ENCODE measurements around the gene CLDN9.
"Not testable (repeated sequence)": the region's sequence is repeated elsewhere in the genome, so short reads cannot be mapped to it uniquely, and the experiment has no call there.

The CLDN9 gene

DNA sequence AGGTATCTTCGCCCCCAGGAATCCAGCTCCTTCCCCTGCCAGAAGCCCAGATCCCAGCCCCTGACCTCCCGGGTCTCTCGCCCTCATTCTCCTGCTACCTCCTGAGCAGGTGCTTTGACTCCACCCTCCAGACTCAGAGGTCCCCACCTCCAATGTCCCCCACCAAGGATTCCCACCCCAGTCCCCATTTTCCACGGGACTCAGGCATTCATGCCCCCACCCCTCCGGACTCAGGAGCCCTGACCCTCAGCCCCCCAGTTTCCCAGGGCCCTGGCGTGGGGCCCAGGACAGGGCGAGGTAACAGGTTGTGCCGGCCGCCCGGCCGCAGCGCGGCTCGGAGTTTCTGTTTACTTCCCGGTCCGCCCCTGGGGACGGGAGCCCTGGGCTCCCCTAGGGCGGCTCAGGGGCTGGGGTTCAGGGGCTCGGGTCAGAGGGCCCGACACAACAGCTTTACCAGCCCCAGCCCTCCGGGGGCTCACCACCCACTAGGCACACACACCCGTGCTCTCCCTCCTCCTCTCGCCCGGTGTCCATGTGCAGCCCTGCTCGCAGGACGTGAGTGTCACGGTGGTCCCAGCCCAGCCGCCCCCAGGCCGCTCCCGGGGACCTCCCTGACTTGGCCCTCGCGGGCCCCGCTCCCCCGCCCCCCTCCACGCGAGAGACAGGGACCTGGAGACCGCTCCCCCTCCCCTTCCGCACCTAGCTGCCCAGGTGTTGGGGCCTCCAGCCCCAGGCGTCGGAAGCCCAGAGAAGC is 23.4 kb downstream of the CLDN9 start:
- no peak for FAIRE-seq

DNA sequence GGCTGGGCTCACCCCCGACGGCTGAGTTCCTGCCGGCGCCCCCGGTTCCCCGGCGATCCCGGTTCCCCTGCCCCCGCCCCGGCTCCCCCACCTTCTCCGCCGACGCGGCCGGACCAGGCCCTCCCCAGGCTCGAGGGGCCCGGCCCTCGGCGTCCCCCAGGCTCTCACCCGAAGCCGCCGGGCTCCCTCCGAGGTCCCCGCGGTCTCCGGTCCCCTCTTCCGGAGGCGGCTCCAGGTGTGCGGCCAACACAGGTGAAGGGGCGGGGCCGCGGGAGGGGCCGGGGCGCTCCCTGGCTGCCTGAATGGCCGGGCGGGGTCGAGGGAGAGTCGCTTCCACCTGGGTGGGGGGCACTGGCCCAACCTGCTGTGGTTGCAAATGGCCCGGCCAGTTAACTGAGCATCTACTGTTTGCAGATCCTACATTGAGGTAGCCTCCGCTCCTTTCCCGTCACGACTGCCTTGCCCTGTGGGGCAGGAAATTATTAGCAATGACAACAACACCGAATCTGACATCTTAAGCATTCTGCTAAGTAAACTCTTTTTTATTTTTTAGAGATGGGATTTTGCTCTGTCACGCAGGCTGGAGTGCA is 24.1 kb downstream of the CLDN9 start, which contains the start of gene BICDL2:
TSS of gene BICDL2 (minus strand) at position 219 of the 590 bp plus-strand sequence. CDS start 1,448 bp downstream, outside the sequence.
- no peak for FAIRE-seq

DNA sequence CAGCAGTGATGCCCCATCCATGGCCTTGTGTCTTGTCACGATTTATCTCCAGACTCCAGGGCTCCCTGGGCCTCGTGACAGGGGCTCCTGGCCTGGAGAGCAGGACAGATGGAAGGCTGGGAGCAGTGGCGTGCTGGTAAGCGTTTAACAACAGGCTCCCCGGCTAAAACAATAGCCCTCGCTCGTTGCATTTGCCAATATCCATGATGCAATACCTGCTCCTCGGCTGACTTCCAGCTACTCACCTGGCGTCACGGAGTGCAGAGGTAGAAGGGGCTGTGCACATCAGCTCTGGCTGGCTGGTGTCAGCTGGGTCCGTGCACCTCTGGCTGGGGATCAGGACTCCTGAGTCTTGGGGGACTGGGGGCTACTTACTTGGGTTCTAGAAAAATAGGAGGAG is 25.5 kb downstream of the CLDN9 start:
- FAIRE-seq = no peak

DNA sequence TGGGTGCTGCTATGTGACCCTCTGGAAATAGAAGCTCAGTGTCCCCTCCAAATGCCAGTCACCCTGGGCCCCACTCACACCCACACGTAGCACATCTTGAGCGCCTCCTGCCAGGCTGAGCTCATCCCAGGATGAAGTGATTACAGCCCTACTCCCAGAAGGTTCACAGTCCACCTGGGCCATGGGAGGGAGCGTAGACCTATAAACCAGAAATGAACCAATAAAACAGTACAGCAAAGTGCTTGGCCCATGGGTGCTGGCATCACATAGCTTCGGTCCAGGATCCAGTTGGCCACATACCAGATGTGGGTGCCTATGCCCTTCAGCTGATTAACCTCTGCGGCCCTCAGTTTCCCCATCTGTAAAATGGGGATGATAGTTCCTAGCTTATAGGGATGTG is 26.2 kb downstream of the CLDN9 start:
- no peak for FAIRE-seq

DNA sequence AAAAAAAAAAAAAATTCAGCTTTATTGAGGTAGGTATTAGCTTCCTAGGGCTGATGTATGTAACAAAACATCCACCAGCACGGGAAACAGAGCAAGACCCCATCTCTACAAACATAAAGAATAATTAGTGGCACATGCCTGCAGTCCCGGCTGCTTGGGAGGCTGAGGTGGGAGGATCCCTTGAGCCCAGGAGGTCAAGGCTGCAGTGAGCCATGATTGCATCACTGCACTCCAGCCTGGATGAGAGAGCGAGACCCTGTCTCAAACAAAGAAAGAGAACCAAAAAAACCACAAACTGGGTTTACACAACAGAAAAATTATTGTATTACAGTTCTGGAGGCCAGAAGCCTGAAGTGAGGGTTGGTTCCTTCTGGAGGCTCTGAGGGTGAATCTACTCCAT is 29.7 kb downstream of the CLDN9 start:
- no peak for FAIRE-seq

DNA sequence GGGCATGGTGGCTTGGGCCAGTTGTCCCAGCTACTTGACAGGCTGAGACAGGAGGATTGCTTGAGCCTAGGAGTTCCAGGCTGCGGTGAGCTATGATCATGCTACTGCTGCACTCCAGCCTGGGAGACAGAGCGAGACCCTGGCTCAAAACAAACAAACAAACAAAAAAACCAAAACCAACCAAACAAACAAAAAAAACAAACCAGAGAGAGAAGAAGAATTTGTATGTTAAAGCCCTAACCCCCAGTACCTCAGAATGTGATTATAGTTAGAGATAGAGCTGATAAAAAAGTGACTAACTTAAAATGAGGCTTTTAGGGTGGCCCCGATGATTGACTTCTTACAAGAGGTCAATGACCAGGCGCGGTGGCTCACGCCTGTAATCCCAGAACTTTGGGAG is 32.0 kb downstream of the CLDN9 start:
- FAIRE-seq = no peak

DNA sequence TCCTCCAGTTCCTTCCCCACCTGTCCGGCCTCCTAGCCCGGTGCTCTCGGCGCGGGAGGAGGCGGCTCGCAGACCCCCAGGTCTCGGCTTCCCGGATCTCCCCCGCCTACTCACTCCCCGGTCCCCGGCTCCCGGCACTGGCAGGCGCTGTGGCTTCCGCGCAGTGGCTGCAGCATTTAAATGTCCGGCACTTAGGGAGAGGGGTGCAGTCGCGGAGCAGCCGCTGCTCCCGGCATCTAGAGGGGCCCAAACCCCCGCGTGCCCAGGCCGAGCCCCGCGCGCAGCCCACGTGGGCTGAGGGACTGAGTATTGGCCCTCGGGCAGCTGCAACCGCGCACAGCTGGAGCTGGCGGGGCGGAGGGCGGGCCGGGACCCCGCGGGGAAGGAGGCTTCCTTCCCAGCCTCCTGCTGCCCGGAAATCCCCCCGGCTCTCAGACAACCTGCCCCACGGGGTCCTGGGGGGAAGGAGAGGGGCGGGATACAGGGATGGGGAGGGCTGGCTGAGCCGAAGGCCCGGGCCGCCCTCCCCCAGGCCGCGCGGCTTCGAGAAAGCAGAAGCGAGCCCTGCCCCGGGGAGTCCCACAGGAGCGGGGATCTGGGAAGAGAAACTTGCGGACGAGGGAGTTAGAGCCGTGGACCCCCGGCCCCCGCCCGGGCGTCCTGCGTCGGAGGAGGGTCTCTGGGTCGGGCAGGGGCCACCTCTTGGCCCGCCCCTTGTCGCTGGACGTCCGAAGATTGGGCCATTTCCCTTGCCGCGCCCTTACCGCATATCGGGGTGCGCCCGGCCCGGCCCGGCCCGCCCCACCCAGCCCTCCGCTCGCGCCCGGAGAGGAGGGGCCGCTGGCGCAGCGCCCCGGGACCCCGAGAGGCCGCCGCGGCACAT is 33.3 kb downstream of the CLDN9 start, which contains the start of gene MMP25:
TSS of gene MMP25 (plus strand) at position 804 of the 883 bp plus-strand sequence. CDS start 357 bp downstream, outside the sequence.
- no peak for FAIRE-seq

DNA sequence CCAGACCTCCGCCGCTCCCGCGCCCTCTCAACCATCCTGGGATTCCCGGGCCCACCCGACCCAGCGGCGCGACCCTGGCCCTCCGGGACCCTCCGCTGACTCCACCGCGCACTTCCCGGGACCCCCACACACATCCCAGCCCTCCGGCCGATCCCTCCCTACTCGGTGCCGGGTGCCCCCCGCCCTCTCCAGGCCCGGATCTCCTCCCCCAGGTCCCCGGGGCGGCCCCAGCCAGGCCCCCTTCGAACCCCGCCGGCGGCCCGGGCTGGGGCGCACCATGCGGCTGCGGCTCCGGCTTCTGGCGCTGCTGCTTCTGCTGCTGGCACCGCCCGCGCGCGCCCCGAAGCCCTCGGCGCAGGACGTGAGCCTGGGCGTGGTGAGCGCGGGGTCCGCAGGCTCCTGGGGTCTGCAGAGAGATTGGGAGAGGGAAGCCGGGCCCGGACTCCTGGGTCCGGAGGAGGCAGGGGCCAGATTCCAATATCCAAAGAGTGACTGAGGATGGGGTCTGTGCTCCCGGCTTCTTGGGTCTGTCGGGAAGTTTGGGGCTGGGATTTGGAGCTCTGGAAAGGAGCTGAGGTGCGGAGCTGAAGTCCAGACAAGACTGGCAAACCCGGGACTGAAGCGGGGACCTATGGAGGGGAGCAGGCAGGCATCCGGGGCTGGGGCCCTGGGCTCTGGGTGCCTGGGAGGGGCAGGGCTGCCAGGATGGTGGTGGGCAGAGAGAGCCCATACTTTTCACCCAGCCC is 34.1 kb downstream of the CLDN9 start:
- no peak for FAIRE-seq

DNA sequence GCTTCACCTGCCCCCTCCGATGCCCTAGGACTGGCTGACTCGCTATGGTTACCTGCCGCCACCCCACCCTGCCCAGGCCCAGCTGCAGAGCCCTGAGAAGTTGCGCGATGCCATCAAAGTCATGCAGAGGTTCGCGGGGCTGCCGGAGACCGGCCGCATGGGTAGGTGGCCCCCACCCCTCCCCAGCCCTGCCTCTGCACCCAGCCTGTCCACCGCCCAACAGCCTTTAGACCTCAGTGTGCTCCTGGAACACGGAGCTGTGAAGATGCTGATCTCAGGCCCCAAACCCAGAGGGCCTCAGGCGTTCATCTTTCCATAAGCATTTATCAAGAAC is 34.6 kb downstream of the CLDN9 start:
- FAIRE-seq = no peak

DNA sequence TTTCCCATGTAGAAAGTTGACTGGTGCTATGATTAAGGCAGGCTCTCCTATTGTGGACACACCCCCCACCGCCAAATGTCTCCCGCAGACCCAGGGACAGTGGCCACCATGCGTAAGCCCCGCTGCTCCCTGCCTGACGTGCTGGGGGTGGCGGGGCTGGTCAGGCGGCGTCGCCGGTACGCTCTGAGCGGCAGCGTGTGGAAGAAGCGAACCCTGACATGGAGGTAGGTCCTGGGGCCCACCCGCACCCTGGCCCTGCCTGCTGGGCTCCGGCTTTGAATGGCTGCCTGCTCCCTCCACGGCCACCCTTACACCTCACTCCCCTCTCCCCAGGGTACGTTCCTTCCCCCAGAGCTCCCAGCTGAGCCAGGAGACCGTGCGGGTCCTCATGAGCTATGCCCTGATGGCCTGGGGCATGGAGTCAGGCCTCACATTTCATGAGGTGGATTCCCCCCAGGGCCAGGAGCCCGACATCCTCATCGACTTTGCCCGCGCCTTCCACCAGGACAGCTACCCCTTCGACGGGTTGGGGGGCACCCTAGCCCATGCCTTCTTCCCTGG is 37.3 kb downstream of the CLDN9 start:
- FAIRE-seq = no peak

DNA sequence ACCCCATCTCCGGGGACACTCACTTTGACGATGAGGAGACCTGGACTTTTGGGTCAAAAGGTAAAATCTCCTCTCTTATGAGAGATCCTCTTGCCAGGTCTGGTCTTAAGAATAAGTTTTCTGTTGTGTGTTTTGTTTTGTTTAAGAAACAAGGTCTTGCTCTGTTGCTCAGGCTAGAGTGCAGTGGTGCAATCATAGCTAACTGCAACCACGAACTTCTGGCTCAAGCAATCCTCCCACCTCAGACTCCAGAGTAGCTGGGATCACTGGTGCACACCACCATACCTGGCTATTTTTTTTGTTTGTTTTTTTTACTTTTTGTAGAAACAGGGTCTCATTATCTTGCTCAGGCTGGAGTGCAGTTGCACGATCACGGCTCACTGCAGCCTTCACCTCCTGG is 37.8 kb downstream of the CLDN9 start:
- no peak for FAIRE-seq

DNA sequence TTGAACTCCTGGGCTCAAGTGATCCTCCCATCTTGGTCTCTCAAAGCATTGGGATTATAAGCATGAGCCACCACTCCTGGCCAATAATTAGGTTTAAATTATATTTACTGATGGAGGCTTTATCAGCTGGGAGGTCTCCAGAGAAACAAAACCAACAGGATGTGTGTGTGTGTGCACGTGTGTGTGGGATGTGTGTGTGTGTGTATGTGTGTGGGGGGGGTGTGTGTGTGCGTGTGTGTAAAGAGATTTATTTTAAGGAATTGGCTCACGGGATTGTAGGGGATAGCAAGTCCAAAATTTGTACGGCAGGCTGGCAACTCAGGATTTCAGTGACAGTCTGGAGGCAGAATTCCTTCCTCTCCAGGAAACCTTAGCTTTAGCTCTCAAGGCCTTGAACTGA is 38.3 kb downstream of the CLDN9 start:
- no peak for FAIRE-seq

DNA sequence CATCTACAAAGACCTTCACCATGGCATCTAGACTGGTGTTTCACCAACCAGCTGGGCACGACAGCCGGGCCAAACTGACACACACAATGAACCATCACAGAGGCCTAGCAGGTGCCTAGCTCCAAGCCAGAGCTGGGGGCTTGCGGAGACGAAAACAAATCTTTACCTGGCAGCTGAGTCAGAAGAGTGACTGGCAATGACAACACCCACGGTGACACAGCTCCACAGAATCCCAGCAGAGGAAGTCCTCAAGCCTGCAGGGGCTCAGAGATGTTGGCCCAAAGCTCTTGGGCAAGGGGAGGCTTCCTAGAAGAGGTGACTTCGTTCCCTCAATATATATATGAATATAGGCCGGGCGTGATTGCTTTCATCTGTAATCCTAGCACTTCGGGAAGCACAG is 38.8 kb downstream of the CLDN9 start:
- FAIRE-seq = no peak

DNA sequence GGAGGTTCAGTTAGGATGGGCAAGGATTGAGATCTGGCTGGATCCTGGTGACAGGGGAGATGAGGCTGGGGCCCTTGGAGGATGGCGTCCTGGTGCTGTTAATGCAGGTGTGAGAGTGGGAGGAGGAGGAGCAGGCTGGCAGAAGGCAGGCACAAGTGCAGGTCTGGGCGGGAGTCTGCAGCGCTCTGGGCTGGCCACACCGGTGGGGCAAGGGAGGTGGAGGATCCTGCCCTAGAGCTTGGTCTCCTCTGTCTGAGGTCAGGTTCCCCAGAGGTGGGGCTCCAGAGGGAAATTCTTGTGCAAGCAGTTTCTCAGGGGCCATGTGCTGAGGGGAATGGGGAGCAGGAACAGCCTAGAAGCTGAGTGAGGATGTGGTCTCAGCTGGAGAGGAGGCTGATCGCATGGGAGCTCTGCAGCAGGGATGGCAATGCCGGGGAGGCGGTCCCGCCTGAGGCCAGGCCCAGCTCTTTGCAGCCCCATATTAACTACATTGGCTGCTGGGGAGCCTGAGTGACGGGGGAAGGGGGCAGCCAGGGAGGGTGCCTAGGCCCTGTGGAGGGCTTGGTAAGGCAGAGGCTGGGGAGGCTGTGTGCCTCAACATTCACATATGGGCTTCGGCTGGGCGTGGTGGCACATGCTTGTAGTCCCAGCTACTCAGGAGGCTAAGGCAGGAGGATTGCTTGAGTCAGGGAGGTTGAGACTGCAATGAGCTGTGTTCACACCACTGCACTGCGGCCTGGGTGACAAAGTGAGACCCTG is 40.0 kb downstream of the CLDN9 start:
- FAIRE-seq = not testable (repeated sequence)

DNA sequence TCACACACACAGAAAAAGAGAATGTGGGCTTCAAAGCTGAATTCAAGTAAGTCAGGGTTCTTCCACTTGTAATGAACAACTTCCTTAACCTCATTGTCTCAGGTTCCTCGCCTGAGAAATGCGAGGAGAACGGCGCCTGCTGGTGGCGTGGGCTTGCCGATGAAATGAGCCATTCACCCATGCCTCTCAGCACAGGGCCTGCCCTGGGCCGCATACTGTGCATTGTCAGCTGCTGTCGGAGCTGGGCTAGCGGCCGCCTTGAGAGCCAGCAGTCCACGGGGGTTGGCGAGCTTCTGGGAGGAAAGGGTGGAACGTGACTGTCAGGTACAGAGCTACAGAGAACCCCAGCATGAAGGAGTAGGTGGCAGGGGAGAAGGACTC is 40.6 kb downstream of the CLDN9 start:
- FAIRE-seq = not testable (repeated sequence)

DNA sequence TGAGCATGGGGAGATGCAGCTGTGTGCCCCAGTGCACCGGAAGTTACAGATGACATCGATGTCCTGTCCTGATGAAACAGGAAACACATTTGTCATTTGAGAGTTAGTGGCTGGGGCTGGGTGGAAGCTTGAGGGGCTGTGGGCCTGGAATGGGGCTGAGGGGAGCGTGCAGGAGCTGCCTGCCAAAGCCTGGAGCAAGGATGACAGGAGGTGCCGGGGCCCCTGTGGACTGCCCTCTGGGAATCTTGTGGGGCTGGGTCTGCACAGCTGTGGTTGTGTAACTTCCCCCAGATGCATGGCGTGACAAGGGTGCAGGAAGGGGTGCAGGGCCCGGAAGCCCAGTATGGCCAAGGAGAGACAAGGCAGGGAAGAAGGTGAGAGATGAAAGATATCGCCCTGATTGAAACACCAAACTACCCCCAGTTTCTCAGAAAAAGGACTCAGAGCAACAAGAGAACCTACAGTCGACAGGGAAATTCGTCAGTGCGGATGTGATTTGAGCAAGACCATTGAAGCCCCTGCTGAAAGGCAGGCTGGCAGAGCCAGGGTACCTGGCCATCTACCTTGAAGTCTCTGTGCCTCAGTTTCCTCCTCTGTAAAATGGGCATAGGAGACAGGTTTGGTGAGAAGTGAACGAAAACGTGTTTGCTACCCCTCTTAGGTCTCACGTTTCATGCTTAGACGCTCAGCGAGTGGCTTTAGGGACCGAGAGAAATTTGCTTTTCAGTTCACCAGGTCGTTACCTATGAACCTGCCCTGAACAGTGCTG is 42.4 kb downstream of the CLDN9 start:
- FAIRE-seq = no peak

DNA sequence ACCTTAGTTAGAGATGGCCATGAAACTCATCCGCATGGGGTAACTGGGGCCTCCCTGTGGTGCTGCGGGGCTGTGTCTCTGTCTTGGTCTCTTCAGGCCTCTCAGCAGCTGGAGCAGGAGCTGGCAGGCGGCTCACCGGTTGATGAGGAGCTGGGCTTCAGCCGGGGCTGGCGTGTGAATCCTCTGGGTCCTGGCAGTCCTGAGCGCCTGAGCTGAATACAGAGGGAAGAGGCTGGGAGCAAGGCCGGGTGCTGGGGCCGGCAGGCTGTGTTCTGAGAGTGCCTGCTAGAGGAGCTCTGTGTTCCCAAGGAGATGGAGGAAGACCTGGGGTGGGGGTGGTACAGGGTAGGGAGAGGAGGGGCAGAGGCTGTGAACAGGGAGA is 43.0 kb downstream of the CLDN9 start:
- FAIRE-seq = not testable (repeated sequence)

DNA sequence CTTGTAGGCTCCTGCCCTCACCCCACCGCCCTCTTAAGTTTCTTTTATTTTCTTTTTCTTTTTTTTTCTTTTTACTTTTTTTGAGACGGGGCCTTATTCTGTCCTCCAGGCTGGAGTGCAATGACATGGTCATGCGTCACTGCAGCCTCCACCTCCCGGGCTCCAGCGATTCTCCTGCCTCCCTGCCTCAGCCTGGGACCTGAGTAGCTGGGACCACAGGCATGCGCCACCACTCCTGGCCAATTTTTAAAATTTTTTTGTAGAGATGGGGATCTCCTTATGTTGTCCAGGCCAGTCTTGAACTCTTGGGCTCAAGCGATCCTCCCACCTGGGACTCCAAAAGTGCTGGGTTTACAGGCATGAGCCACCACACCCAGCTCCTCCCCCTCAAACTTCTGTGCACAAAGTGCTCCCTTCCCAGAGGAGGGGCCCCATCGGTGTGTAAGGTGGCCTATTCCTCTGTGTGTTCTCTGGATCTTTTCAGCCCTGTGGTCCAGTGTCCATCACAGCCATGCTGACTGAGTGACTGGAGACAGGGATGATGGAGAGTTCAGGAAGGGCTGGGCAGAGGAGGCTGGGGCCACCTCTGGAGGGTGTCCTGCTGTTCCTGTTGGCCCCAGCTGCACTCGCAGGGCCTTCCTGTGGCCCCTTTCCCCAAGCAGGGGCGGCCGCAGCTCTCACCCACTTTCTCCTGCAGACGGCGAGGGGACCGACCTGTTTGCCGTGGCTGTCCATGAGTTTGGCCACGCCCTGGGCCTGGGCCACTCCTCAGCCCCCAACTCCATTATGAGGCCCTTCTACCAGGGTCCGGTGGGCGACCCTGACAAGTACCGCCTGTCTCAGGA is 43.8 kb downstream of the CLDN9 start:
- no peak for FAIRE-seq

DNA sequence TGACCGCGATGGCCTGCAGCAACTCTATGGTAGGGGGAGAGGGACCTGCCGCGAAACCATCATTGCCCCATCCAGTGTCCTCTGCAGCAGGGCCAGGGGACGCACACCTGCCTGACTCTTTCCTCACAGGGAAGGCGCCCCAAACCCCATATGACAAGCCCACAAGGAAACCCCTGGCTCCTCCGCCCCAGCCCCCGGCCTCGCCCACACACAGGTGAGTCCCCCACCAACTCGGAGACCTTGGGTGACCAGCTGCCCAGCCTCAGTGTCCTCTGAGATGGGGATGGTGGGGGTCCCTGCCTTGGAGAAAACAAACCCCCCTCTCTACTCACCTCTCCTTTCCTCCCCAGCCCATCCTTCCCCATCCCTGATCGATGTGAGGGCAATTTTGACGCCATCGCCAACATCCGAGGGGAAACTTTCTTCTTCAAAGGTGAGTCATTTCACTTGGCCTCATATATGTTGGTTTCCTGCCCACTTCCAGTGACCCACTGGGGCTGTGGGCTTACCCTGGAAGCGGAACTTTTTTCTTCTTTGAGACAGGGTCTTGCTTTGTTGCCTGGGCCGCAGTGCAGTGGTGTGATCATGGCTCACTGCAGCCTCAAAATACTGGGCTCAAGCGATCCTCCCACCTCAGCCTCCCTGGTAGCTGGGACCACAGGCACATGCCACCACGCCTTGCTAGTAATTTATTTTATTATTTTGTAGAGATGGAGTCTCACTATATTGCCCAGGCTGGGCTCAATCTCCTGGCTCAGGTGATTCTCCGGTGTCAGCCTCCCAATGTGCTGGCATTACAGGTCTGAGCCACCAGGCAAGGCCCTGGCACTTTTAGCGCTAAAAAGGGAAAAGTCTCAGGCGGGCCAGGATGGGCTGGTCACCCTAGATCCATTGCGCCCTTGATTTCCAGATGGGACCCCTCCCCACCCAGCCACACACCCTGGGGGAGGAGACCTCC is 44.7 kb downstream of the CLDN9 start:
- no peak for FAIRE-seq
